ENCODE data around the gene DNAJC16. TPM values are rescaled to one million over a fixed set of nuclear protein-coding genes. Genes with fewer than 3 reads are reported as not detected.
A peak's percentile ranks its signal among the peaks of the same experiment; 100 is the strongest.
"Not testable (repeated sequence)": the region's sequence is repeated elsewhere in the genome, so short reads cannot be mapped to it uniquely, and the experiment has no call there.

Gene DNAJC16
- polyA plus RNA-seq (ENCODE audit: insufficient read length in 12 of 12) = 10 to 100 TPM in 11 of 12 donors, not detected in 1; 12.2 to 20.4 (median 16.6) TPM
- long read RNA-seq, donor 1, full-length matches to known transcripts = 2 of 141 reads
- long read RNA-seq, donor 1, partial matches to known transcripts = 139 of 141 reads
- long read RNA-seq, donor 1, other reads (novel, unspliced or antisense) = 0 of 141 reads
- long read RNA-seq, donor 2, full-length matches to known transcripts = 5 of 5 reads
- long read RNA-seq, donor 2, partial matches to known transcripts = 0 of 5 reads
- long read RNA-seq, donor 2, other reads (novel, unspliced or antisense) = 0 of 5 reads
- long read RNA-seq, donor 3, full-length matches to known transcripts = 4 of 4 reads
- long read RNA-seq, donor 3, partial matches to known transcripts = 0 of 4 reads
- long read RNA-seq, donor 3, other reads (novel, unspliced or antisense) = 0 of 4 reads
- long read RNA-seq, donor 4, full-length matches to known transcripts = 1 of 1 reads
- long read RNA-seq, donor 4, partial matches to known transcripts = 0 of 1 reads
- long read RNA-seq, donor 4, other reads (novel, unspliced or antisense) = 0 of 1 reads
- long read RNA-seq, donor 5, full-length matches to known transcripts = 7 of 18 reads
- long read RNA-seq, donor 5, partial matches to known transcripts = 11 of 18 reads
- long read RNA-seq, donor 5, other reads (novel, unspliced or antisense) = 0 of 18 reads
- long read RNA-seq, donor 6 = 0 reads
- long read RNA-seq, donor 7 = 0 reads
- long read RNA-seq, donor 8, partial matches to known transcripts = 15 of 15 reads
- long read RNA-seq, donor 8, other reads (novel, unspliced or antisense) = 0 of 15 reads
- long read RNA-seq, donor 9 = 0 reads
- long read RNA-seq, donor 10, full-length matches to known transcripts = 6 of 6 reads
- long read RNA-seq, donor 10, partial matches to known transcripts = 0 of 6 reads
- long read RNA-seq, donor 10, other reads (novel, unspliced or antisense) = 0 of 6 reads
- long read RNA-seq, donor 11, full-length matches to known transcripts = 1 of 24 reads
- long read RNA-seq, donor 11, partial matches to known transcripts = 23 of 24 reads
- long read RNA-seq, donor 11, other reads (novel, unspliced or antisense) = 0 of 24 reads

DNA sequence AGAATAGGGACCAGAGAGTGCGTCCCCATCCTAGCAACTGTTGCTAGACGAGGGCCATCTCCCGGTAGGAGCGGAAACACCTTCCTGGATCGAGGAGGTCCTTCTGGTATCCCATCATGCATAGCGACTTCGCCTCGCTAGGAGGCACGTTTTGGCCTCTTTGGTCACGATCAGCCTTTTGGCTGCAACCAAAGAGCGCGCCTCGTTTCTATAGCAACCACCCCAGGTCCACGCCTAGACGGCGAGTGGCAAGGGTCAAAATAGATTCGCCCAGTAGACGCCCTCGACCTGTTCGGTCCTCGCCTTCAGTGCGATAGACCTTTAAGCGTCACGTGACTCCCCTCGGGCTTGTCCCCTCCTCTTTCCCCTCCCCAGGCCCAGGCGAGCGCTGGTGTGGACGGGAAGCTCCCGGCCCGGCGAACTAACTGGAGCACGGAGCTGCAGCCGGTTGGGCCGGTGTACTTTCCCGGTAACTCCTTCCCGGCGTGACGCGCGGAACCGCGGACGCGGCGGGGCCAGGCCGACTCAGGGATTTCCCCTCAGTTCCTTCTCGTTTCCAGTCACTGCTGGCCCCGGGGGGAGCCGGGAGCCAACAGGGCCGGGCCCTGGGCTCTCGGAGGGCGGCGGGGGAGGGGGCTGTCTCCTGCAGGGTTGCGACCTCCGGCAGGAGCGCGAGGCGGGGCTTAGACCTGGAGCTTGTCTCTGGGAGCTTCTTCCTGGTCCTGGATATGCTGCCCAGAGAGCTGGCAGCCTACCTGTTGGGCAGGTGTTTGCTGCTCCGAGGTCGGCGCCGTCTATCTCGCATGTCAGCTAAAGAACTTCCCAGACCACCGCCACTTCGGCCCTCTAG is at the start of gene DNAJC16:
TSS of gene DNAJC16 (plus strand) at position 359 of the 850 bp plus-strand sequence. CDS start 2,258 bp downstream, outside the sequence.
- peak; percentile 100 for DNase-seq

DNA sequence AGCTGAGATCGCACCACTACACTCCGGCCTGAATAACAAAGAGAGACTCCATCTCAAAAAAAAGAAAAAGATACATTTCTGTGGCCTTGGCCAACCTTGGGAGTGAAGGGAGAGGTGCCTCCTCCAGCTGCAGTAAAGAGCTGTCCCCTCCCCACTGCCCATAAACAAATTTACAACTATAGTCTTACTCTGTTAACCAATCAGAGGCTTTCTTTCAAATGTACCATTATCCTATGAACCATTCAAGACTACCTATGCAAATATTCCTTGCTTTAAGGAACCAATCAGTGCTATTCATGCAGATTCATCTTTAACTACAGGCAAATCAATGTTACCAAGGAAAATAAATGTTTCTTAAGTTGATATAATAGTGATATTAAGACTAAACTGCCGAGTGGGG is 49.7 kb upstream of the DNAJC16 start:
- no peak for DNase-seq

DNA sequence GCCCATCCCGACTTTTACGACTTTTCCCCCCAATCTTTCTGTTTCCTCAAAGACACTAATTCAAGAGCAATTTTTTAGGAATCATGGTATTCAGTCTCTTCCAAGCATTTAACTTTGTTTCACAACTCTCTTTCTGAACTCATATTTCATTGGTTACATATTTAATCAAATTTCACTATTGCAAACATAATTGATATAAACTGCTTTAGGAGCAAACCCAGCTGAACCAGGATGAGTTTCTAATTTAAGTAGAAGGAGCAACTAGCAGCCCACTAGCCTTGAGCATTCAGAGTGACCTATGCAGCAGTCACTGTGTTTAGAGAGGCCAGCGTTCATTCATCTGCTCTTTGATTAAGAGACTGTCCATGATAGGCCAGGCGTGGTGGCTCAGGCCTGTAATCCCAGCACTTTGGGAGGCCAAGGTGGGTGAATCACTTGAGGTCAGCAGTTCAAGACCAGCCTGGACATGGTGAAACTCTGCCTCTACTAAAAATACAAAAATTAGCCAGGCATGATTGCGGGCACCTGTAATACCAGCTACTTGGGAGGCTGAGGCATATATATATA is 48.9 kb upstream of the DNAJC16 start:
- no peak for DNase-seq

DNA sequence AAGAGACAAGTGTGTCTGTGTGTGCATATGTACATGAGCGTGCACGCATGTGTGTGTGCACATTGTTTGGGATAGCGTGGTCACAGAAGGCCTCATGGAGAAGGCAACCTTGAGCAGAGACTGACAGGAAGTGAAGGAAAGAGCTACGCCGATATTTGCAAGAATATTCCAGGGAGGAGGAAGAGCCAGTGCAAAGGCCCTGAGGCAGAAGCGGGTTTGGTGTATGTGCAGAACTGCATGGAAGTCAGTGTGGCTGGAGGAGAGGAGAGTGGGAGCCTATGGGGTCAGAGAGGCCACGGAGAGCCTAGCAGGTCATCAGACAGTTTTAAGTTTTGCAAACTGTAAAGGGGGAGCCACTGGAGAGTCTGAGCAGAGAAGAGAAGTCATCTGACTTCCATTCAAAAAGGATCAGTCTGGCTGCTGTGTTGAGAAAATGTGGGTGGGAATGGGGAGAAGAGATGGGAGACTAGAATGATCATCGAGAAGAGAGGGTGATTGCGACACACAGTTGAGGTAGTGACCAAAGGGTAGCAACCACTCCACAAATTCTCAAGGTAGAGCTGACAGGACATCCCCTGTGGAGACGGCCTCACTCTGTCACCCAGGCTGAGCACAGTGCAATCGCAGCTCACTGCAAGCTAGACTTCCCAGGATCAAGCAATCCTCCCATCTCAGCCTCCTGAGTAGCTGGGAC is 46.8 kb upstream of the DNAJC16 start:
- DNase-seq = no peak

DNA sequence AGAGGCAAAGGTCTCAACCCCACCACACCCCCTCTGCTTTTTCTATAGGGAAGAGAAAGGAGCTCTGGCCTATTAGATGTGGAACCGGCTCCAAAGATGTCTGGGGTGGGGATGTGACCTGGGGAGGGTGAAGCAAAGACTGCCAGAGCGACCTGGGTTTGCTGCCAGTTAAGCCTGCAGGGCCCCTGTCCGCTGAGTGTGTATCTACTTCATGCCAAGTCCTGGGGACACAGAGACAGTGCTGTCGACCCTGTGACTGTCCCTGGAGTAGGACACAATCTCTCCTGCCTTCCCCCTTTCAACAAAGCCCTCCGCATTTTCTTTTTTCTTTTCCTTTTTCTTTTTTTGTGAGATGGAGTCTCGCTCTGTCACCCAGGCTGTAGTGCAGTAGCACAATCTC is 44.2 kb upstream of the DNAJC16 start:
- DNase-seq = not testable (repeated sequence)

DNA sequence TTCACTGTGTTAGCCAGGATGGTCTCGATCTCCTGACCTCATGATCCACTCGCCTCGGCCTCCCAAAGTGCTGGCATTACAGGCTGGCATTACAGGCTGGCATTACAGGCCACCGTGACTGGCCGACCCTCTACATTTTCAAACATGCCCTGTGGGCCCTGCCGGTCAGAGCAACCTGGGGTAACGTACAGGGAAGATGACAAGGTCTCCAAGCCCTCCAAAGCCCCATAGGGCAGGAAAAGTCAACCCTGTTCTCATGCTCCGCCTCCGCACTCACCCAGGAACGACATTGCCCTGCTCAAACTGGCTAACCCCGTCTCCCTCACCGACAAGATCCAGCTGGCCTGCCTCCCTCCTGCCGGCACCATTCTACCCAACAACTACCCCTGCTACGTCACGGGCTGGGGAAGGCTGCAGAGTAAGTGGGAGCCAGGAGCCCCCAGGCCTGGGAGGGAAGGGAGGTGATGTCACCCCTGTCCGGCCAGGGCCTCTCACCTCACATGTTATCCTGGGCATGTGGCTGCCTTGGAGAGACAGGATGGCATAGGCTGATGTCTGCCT is 43.6 kb upstream of the DNAJC16 start:
- DNase-seq = not testable (repeated sequence)

DNA sequence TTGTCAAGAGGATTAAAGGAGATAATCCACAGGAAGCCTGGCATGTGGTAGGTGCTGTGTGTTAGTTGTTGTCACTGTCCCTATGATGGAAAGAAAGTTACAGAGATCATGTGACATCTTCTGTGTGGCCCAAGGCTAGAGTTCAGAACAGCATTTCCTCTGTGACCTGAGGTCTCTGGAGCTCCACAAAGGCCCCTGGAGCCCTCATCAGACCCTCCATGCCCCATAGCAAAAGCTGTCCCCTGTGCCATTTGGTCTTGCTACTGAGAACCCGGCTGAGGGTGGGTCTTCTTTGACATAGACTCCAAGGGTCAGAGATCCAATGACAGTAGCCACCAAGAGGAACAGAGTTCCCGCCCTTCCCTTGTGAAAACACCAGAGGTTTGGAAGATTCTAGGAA is 42.7 kb upstream of the DNAJC16 start:
- DNase-seq = no peak

DNA sequence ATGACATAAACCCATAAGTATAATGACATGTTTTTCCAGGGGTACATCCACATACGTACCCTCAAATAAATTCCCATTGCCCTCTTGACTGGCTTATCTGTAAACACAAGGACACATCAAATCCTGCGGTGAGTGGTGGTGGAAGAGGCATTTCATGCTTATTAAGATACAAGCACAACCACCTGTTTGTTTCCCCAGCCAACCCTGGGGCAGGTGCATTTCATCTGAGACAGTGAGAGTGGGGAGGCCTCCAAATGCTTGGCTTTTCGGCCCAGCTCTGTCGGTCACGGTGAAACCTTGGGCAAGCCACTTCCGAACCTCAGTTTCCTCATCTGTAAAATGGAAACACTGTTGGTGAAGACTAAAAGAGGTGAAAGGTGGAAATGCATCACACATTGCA is 42.2 kb upstream of the DNAJC16 start:
- not testable (repeated sequence) for DNase-seq

DNA sequence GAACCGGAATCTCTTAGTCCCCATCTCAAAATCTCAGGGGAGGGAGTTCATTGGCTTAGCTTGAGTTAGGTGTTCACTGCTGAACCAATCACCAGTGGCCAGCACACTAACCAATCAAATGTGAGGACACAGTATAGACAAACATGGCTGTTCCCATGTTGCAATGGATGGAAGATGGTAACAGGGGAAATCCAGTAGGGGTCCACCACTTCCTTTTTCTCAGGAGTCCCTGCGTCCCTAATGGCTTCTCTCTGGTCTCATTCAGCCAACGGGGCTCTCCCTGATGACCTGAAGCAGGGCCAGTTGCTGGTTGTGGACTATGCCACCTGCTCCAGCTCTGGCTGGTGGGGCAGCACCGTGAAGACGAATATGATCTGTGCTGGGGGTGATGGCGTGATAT is 41.0 kb upstream of the DNAJC16 start:
- DNase-seq = no peak

DNA sequence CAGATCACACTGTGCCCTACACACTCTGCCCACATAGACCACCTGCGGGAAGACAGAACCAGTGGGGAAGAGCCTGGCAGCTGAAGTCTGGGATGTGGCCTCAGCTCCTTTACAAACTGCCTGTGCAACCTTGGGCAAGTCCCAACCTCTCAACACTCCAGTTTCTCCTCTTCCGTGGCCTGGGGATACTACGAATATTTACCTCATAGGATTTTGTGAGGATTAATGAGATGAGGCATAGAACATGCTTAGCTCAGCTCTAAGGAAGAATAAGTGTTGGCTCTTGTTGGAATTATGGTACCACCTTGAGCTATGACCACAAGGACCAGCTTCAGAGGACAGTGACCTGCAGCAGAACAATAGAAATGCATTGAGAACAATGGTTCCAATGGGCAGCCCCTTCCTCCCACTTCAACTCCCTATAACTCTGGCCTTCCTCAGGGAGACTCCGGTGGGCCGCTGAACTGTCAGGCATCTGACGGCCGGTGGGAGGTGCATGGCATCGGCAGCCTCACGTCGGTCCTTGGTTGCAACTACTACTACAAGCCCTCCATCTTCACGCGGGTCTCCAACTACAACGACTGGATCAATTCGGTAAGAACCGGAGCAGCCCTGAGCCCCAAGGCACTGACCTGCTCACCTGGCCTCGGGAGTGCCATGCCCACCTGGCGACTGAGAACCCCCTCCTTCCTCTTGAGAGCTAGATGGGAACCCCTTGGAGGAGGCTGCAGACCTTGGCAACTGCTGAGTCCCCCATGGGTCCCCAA is 39.6 kb upstream of the DNAJC16 start:
- DNase-seq = not testable (repeated sequence)

DNA sequence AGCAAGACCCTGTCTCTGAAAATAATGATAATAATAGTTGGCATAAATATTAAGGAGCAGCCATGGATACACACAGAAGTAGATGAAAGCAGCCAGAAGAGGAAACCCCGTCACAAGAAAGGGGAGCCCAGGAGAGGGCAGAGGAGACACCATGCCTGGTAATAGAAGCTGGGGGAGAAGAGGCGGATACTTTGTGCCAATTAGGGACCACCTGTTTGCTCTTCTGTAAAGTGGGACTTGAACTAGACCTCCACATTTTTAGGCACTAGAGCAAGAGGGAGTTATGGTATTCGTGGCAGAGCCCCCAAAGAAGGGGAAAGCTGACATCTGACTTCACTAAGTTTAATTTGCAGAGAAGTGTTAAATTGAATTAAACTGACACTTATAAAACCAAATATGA is 38.3 kb upstream of the DNAJC16 start:
- DNase-seq = no peak

DNA sequence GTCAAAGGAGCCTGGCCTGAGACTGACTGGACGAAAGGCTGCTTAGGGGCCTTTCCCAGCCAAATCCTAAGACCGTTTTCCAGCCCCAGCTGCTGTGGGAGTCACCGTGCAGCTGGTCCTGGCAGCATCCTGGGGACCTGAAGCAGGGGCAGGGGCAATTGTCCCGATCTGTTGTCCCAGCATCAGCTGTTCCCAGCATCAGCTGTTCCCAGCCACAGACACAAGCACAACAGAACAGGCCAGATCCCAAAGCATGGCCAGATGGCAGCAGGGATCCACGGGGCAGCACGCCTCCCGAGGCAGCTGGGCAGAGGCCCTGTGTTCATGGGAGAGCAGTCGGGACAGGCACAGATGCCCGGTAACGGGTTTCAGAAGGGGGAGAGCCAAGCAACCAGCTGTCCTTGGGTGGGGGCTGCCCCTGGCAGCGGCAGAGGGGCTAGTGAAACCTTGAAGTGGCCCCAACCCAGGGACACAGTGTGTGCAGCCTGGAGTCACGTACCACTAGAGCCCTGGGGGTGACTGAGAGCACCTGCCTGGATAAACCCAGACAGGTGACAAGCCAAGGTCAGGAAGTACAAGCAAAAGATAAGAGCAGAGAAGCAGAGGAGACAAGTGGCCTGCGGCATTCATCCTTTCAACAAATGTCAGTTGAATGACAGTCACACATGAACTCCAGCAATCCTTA is 37.5 kb upstream of the DNAJC16 start:
- peak; percentile 49 for DNase-seq

DNA sequence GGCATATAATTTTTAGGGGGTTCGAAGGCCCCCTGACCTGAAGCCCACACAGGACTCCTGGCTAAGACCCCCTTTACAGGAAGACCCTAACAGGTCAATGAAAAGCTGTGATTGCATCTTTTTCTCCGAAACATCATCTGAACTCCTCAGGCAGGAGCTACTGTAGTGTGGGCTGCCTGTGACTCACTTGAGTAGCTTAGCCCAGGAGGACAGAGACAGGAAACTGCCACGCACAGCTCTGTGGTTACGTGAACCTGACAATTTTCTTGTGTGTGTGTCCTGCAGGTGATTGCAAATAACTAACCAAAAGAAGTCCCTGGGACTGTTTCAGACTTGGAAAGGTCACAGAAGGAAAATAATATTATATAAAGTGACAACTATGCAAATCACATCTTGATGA is 35.6 kb upstream of the DNAJC16 start:
- DNase-seq = not testable (repeated sequence)

DNA sequence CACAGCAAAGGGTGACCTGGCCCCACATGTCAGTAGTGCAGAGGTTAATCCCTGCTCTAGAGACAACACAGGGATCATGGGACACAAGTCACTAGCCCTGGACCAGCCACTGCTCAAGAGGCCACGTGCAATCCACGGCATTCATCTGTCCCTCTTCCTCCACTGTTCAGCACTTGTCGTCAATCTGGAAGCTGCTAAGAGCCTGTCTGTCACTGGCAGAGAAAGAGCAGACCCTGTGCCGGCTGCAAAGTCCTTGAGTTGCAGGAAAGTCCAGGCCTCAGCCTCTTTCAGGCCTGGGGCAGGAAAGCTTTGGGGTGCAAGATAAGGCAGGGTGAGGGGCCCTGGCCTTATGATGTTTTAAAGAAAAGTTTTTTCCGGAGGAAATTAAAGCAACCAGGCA is 34.1 kb upstream of the DNAJC16 start:
- no peak for DNase-seq

DNA sequence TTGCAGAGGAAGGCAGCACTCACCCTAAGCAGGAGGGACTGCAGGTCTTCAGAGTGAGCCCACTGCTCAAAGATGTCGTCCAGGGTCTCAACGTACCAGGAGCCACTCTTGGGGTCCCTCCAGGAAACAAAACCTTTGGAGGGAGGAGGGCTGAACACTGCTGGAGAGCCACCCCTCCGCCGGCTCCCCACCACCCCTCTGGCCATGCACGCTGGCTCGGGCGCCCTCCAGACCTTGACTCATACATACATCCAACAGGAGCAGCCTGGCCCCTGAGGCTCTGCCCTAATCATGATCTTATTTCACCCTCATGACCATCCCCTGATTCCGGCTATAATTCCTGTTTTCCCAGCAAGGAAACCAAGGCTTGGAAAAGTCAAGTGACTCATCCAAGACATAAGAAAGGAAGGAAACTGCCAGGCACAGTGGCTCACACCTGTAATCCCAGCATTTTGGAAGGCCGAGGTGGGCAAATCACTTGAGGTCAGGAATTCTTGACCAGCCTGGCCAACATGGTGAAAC is 32.7 kb upstream of the DNAJC16 start:
- no peak for DNase-seq

DNA sequence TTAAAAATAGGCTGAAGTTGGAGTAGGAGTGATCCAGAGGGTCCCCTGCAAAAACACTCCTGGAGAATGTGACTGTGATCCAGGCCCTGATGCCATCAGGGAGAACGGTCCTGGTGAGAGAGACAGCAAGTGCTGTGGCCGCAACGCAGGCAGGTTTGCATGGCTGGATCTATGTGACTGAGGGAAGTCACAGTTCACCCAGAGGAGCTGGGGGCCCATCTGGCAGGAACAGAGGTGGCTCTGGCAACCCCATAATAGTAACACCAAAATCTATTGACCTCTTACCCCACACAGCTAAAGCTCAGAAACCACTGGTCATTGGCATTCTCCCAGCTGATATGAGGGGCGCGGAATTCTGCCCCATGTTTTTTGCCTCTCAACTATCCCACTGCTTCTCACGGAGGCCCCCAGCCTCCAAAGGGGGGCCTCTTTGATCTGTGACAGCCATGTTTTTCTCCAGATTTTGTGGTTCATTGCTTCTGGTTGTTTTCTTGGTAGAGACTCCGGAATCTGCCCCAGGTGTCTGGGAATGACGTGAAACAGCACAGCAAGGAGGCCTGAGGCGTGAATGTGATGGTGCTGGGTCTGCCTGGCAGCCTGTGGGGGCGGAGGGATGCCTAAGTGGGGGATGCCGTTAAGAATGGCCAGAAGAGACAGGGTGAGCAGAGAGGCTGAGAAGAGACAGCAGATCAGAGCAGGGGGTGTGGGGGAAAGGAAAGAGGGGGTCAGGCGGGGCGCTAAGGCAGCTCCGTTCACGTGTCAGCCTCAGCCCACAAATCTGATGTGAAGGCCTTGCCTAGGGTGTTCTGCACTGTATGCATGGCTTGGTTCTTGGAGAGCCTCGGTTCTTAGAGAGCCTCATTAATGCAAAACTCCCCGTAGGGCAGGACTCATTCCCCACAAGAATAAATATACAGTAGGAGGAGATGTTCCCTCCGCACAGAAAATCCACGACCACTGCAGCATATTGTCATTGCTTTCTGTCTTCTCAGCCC is 26.2 kb upstream of the DNAJC16 start:
- no peak for DNase-seq

Data from muscle of arm (tissue), 14 donors.